ENCODE results near the gene TRIM29. TPM values are rescaled to one million over a fixed set of nuclear protein-coding genes. Genes with fewer than 3 reads are reported as not detected.

Gene TRIM29
- total RNA-seq, 1 donor from 2014 or later: 3.4 TPM

DNA sequence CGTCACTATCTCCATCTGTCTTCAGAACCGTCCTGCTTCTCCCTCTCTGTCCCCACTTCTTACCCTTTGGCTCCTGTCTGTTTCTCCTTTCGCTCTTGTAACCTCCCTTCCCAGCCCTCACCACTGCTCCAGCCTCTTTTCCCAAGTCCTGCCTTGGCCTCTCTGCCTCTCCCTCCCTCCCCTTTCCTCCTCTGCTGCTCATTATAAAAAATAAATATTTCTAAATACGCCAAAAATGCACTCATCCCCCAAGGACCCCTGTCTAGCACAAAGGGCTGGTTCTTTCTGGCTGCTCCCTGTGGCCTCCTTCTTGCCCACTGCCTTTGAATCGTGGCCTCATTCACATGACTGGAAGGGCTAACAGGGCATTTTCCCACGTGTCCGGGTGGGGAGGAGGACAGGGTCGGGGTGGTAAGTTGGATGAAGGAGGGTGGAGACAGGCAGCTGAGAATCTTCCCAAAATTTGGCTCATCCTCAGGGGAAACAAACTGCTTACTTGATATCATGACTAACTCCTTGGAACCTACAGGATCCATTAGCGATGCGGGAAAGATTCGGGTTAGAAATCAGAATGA is 46.5 kb upstream of the TRIM29 start:
- H3K4me1 ChIP-seq: peaks cover 7% of the 10 kb centered on the region
- DNase-seq (peak; percentile 32), ATAC-seq (no peak)
- no peaks in the 10 kb centered on the region for H3K9me3 ChIP-seq
- no peaks in the 10 kb centered on the region for H3K27me3 ChIP-seq
- TF ChIP-seq, protein P1, sequence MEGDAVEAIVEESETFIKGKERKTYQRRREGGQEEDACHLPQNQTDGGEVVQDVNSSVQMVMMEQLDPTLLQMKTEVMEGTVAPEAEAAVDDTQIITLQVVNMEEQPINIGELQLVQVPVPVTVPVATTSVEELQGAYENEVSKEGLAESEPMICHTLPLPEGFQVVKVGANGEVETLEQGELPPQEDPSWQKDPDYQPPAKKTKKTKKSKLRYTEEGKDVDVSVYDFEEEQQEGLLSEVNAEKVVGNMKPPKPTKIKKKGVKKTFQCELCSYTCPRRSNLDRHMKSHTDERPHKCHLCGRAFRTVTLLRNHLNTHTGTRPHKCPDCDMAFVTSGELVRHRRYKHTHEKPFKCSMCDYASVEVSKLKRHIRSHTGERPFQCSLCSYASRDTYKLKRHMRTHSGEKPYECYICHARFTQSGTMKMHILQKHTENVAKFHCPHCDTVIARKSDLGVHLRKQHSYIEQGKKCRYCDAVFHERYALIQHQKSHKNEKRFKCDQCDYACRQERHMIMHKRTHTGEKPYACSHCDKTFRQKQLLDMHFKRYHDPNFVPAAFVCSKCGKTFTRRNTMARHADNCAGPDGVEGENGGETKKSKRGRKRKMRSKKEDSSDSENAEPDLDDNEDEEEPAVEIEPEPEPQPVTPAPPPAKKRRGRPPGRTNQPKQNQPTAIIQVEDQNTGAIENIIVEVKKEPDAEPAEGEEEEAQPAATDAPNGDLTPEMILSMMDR (IDR thresholded peaks at IDR 0.05): no peak
- H3K4me3 ChIP-seq: no peak overlapping the region
- H3K27ac ChIP-seq: peak overlapping the region; percentile 11
- intact Hi-C loops (cut with DNase I): no loop called here
- H3K36me3 ChIP-seq: no peaks in the 10 kb centered on the region

DNA sequence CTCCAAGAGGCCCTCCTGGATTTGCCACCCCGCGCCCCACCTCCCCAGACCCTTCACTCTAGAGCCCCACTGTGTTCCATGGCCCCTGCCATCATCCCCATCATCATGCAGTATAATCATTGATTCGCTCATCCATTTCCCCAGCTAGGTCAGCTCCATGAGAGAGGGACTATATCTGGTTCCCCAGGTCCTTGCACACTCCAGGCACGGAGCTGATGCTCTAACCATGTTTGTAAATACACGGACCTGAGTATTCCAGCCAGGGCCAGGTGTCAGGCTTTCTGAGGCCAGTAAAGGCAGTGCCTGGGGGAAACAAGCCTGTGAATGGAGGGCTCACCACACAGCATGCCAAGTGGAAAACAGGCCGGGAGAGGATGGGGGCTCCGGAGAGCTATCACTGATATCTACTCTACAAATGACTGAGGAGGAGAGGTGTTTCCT is 45.8 kb upstream of the TRIM29 start:
- DNase-seq: peak; percentile 45
- Histone ChIP-seq H3K4me3 (no peak overlapping the region), H3K9me3 (no peaks in the 10 kb centered on the region), H3K27ac (no peak overlapping the region), H3K4me1 (peaks cover 7% of the 10 kb centered on the region), H3K36me3 (no peaks in the 10 kb centered on the region), H3K27me3 (no peaks in the 10 kb centered on the region)
- intact Hi-C loops (cut with DNase I): no loop called here
- TF ChIP-seq, protein P1 (IDR thresholded peaks at IDR 0.05): no peak
- no peak for ATAC-seq

DNA sequence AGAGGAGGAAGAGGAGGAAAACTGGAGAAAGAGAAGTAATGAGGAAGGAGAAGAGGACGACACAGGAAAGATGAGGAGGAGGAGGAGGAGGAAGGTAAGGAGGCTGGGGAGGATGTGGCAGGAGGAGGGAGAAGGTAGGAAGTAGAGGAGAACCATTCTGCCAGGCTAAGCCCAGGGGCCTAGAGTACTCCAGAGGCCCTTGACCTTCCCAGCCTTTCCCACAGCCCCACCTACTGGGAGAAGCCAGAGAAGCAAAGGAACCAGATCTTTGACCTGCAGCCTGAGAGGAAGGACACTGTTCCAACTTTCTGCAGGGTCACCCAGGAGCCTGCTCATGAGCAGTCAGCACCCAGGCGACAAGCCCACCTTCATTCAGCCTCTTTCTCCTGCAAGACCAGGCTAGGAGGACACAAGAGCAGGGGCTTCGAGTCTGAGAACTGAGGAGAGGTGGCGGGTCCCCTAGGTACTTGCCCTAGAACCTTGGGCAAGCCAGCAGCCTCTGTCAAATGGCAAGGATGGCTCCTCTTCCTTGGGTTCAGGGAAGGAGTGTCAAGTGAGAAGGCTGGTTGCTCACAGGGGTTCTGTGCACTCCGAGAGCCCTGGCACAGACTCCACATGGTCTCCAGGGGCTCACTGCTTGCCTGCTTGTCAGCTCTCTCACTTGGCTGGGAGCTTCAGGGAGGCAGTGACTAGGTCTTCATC is 45.0 kb upstream of the TRIM29 start:
- TF ChIP-seq, protein P1 (IDR thresholded peaks at IDR 0.05): peak; percentile 27
- no peaks in the 10 kb centered on the region for H3K36me3 ChIP-seq
- H3K27ac ChIP-seq: no peak overlapping the region
- intact Hi-C loops (cut with DNase I): no loop called here
- no peaks in the 10 kb centered on the region for H3K27me3 ChIP-seq
- peak; percentile 64 for ATAC-seq
- peak; percentile 52 for DNase-seq
- peaks cover 7% of the 10 kb centered on the region for H3K4me1 ChIP-seq
- H3K4me3 ChIP-seq: no peak overlapping the region
- H3K9me3 ChIP-seq: no peaks in the 10 kb centered on the region

DNA sequence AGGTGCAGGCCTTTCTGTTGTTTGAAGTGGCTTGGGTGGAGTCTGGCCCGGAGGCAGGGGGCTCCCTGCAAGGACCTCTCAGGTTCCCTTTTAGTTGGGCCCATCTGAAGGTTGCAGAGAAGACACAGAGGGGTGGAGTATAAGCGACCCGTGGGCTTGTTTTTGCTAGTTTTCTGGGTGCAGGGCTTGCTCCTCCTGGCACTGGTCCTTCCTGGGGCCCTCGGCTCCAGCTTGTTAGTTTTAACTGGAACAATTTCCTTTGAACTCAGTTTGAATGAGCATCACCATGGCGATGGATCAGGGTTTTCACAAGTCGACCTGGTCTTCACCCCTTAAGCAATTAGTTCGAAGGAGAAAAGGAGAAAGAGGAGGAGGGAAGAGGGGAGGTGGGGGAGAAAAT is 44.5 kb upstream of the TRIM29 start:
- no peak for ATAC-seq
- H3K27ac ChIP-seq: no peak overlapping the region
- H3K9me3 ChIP-seq: no peaks in the 10 kb centered on the region
- TF ChIP-seq, protein P1 (IDR thresholded peaks at IDR 0.05): no peak
- intact Hi-C loops (cut with DNase I): no loop called here
- peak; percentile 36 for DNase-seq
- no peaks in the 10 kb centered on the region for H3K27me3 ChIP-seq
- H3K4me1 ChIP-seq: peaks cover 7% of the 10 kb centered on the region
- H3K4me3 ChIP-seq: no peak overlapping the region
- H3K36me3 ChIP-seq: no peaks in the 10 kb centered on the region

DNA sequence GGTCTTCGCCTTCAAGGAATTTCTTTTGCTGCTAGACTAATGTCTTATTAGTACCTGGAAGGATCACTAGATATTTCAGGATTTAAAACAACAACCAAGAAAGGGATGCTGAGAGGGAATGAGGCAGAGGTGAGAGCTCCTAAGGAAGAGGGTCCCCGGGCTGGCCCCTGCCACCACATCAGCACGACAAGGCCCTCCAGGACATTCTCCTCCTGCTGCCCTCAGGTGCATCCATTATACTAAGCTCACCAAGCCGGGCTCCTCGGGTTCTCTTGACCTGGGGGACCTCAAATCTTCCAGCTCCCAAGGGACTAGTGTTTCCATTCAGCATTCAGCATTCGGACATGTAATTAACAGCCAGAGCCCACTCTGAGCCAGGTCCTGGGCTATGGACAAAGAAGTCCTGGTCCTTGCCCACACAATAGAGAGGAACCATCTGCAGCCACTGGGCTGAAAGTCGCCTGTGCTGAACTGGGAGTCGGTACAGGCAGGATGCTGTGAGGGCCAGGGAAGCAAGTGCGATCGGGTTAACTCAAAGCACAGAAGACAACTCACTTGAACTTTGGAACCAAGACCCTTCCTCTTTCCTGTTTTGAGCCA is 43.6 kb upstream of the TRIM29 start:
- no peaks in the 10 kb centered on the region for H3K27me3 ChIP-seq
- H3K9me3 ChIP-seq: no peaks in the 10 kb centered on the region
- DNase-seq: peak; percentile 32

More for the DNA sequence above, 43.6 kb upstream of the TRIM29 start:
- TF ChIP-seq, protein P1 (IDR thresholded peaks at IDR 0.05): no peak
- intact Hi-C loops (cut with DNase I): no loop called here
- H3K27ac ChIP-seq: no peak overlapping the region
- H3K4me3 ChIP-seq: no peak overlapping the region
- no peak for ATAC-seq
- H3K4me1 ChIP-seq: peaks cover 4% of the 10 kb centered on the region
- H3K36me3 ChIP-seq: no peaks in the 10 kb centered on the region
